Measurements from ENCODE around the gene B4GALT1. TPM values are rescaled to one million over a fixed set of nuclear protein-coding genes. Genes with fewer than 3 reads are reported as not detected.

B4GALT1 gene
- total and polyA plus RNA-seq, 8 donors, result 6.4 to 125 (median 24.9) TPM

DNA sequence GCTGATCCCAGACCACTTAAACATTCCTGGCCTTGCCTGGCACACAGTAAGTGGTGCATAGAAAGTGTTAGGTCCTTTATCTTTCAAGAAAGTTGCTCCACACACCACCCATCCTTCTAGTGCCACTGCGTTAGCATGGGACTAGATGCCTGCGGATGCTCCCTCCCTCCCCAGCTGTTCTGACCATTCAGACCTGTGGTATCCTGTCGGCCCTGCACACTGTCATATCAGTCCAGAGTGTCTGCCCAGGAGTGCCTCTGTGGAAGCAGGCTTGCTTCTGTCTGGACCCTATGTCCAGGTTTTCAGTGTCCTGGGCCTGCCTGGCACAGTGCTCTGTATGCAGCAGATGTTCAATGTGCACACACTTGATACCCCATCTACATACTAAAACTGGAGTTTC, 52.4 kb downstream of the B4GALT1 start:
- Histone ChIP-seq H3K36me3 (peaks cover 60 to 99% (median 95%) of the 10 kb centered on the region in 4 donors), H3K4me3 (no peak overlapping the region), H3K4me1 (peaks cover 0 to 3% (median 0%) of the 10 kb centered on the region in 4 donors), H3K27ac (no peak overlapping the region), H3K9me3 (no peaks in the 10 kb centered on the region), H3K27me3 (no peaks in the 10 kb centered on the region)
- TF ChIP-seq EP300 (IDR thresholded peaks at IDR 0.05) (no peak), POLR2A (IDR thresholded peaks at IDR 0.05) (no peak), POLR2AphosphoS5 (IDR thresholded peaks at IDR 0.05) (no peak)
- TF ChIP-seq, protein P1, sequence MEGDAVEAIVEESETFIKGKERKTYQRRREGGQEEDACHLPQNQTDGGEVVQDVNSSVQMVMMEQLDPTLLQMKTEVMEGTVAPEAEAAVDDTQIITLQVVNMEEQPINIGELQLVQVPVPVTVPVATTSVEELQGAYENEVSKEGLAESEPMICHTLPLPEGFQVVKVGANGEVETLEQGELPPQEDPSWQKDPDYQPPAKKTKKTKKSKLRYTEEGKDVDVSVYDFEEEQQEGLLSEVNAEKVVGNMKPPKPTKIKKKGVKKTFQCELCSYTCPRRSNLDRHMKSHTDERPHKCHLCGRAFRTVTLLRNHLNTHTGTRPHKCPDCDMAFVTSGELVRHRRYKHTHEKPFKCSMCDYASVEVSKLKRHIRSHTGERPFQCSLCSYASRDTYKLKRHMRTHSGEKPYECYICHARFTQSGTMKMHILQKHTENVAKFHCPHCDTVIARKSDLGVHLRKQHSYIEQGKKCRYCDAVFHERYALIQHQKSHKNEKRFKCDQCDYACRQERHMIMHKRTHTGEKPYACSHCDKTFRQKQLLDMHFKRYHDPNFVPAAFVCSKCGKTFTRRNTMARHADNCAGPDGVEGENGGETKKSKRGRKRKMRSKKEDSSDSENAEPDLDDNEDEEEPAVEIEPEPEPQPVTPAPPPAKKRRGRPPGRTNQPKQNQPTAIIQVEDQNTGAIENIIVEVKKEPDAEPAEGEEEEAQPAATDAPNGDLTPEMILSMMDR (IDR thresholded peaks at IDR 0.05), result no peak
- no peak for DNase-seq
- intact Hi-C loops (cut with DNase I; ENCODE audit: low total_unique reads), result no loop called here
- WGBS, 5 donors, result 82 to 98% (median 95%) methylated on average over 3 of the region's 3 CpGs

DNA sequence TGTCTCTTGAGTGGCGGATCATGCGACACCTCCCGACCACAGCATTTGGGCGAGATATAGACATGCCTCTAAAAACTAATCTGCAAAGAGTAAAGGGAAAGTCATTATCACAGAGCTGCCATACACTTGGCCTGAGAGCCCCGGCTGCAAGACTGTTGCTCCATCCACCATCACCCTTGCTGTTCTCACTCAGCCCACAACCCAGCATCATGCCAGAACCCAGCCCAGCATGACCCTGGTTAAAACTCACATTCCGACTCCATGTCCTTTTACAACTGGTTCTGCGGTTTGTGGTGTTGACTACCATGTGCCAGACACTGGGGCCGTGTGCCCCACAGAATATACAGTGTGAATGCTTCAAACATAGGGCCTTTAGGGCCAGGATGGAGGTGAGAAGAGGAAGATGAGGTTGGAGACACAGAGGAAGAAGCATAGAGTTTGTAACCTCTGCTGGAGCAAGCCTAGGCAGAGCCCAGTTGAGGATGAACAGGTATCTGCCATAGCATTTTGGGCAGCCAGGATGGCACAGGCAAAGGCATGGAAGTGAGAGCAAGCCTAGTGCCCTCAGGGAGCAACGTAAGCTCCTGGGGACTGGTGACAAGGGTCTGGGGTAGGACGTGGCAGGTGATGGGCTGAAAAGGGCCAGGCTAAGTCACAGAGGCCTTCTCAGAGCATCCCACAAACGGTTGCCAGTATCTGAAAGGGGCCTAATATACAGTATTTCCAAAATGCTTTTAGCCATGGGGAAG, 53.2 kb downstream of the B4GALT1 start:
- Histone ChIP-seq H3K27me3 (no peaks in the 10 kb centered on the region), H3K27ac (no peak overlapping the region), H3K4me1 (peaks cover 0 to 3% (median 0%) of the 10 kb centered on the region in 4 donors), H3K36me3 (peaks cover 53 to 99% (median 90%) of the 10 kb centered on the region in 4 donors), H3K4me3 (no peak overlapping the region), H3K9me3 (no peaks in the 10 kb centered on the region)
- intact Hi-C loops (cut with DNase I; ENCODE audit: low total_unique reads), result no loop called here
- TF ChIP-seq POLR2AphosphoS5 (IDR thresholded peaks at IDR 0.05), result no peak
- no peak for TF ChIP-seq POLR2A (IDR thresholded peaks at IDR 0.05)
- TF ChIP-seq EP300 (IDR thresholded peaks at IDR 0.05), result no peak
- TF ChIP-seq, protein P1 (IDR thresholded peaks at IDR 0.05), result no peak
- DNase-seq, result no peak
- WGBS, 5 donors, result 89 to 95% (median 92%) methylated on average over 11 of the region's 11 CpGs

DNA sequence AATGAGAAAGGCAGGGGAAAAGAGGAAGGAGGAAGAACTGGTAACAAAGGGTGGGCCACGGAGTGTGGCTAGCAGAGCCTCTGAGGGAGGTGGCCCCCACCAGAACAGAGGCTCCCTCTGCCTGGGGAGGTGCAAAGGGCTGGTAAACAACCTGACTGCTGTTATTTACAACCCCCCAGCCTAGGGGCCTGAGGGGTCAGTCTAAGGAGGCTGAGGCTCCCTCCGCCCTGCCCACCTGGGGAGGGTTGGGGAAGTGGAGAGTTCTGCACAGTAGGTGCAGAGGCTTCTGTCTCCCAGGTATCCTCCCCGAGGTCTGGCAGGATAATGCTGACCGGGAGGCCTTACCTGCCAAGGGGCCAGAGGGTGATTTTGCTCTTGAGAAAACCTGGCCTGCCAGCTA, 55.0 kb downstream of the B4GALT1 start:
- peaks cover 41 to 83% (median 73%) of the 10 kb centered on the region in 4 donors for H3K36me3 ChIP-seq
- 82 to 86% (median 84%) methylated on average over 4 of the region's 4 CpGs for WGBS, 5 donors
- H3K9me3 ChIP-seq, result no peaks in the 10 kb centered on the region
- H3K27ac ChIP-seq, result no peak overlapping the region
- TF ChIP-seq POLR2AphosphoS5 (IDR thresholded peaks at IDR 0.05) (no peak), POLR2A (IDR thresholded peaks at IDR 0.05) (no peak), EP300 (IDR thresholded peaks at IDR 0.05) (no peak)
- TF ChIP-seq, protein P1 (IDR thresholded peaks at IDR 0.05), result no peak
- H3K4me3 ChIP-seq, result no peak overlapping the region
- H3K27me3 ChIP-seq, result no peaks in the 10 kb centered on the region
- peaks cover 9 to 12% (median 9%) of the 10 kb centered on the region in 4 donors for H3K4me1 ChIP-seq
- intact Hi-C loops (cut with DNase I; ENCODE audit: low total_unique reads), result no loop called here
- no peak for DNase-seq

DNA sequence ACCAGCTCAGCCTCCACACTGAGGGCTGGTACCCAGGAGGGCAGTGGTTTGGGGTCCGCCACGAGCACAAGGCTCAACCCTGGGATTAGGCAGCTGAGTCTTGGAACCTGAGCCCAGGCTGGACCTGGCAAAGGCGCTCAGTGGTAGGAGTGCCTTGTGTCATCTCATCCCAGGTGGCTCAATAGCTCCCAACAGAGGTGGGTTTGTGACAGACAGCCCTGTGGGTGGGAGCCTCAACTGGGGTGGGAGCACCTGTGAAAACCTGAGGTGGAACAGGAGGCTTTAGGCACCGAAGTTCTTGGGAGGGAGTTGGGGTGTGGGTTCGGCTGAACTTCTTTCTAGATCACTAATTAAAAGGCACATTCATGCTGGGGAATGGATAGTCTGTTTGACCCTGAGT, 55.5 kb downstream of the B4GALT1 start:
- Histone ChIP-seq H3K4me3 (no peak overlapping the region), H3K27me3 (no peaks in the 10 kb centered on the region), H3K4me1 (peaks cover 10 to 17% (median 13%) of the 10 kb centered on the region in 4 donors), H3K9me3 (no peaks in the 10 kb centered on the region), H3K27ac (no peak overlapping the region), H3K36me3 (peaks cover 41 to 78% (median 69%) of the 10 kb centered on the region in 4 donors)
- DNase-seq, result no peak
- 82 to 91% (median 87%) methylated on average over 5 of the region's 5 CpGs for WGBS, 5 donors
- no peak for TF ChIP-seq POLR2A (IDR thresholded peaks at IDR 0.05)
- no peak for TF ChIP-seq EP300 (IDR thresholded peaks at IDR 0.05)
- TF ChIP-seq, protein P1 (IDR thresholded peaks at IDR 0.05), result no peak
- no peak for TF ChIP-seq POLR2AphosphoS5 (IDR thresholded peaks at IDR 0.05)
- intact Hi-C loops (cut with DNase I; ENCODE audit: low total_unique reads), result no loop called here
